A549 (cell line): Measurements from ENCODE around the gene TMEM117.

Source experiments
- CTCF ChIP-seq: fragments of >200 bp; sonication (Bioruptor Twin); formaldehyde crosslinking; IDR thresholded peaks from 3 replicates; pipeline ENCODE4 v1.5.1; 2016
- HMGXB4 ChIP-seq: fragments of 250-450 bp; sonication (Bioruptor Pico); IDR thresholded peaks from 2 replicates; pipeline ENCODE4 v1.5.0; 2021; ENCODE audit warnings: mild to moderate bottlenecking, moderate library complexity, borderline replicate concordance
- MAFK ChIP-seq: fragments of 450-650 bp; IDR thresholded peaks from 2 replicates; pipeline ENCODE4 v1.6.1; 2014; ENCODE audit not compliant: partially characterized antibody
- MAX ChIP-seq: IDR thresholded peaks from 2 replicates; pipeline ENCODE4 v1.6.1; 2012
- POLR2A ChIP-seq: IDR thresholded peaks from 2 replicates; pipeline ENCODE4 v1.6.1; 2012; ENCODE audit warnings: mild to moderate bottlenecking, low read length
- POLR2AphosphoS2 ChIP-seq: conservative IDR thresholded peaks from 2 replicates; pipeline ENCODE4 v1.6.1; 2012; ENCODE audit warnings: low read length, improper control_type of control experiment, inconsistent platforms
- RCOR1 ChIP-seq: fragments of 150-350 bp; IDR thresholded peaks from 2 replicates; pipeline ENCODE4 v1.6.1; 2014; ENCODE audit warnings: antibody characterized with exemption, low read length, low read depth

GRCh38 chr12:43976027-43976426 lies 140.1 kb downstream of the TMEM117 start:
- TF ChIP-seq HMGXB4 (CRISPR knock-in tag) (no peak), CTCF (no peak), MAFK (no peak), RCOR1 (no peak), POLR2AphosphoS2 (no peak), MAX (no peak), POLR2A (no peak)
